OCI-LY7 (cell line): Measurements from ENCODE around the gene GPR3.

Experiments
- CTCF ChIP-seq: fragments of 200-600 bp; sonication (generic); conservative IDR thresholded peaks from 2 replicates; pipeline ENCODE4 v1.5.1; 2014; ENCODE audit warnings: mild to moderate bottlenecking, antibody characterized with exemption, low read length, moderate library complexity, mixed read lengths
- EZH2phosphoT487 ChIP-seq: fragments of 200-600 bp; sonication (generic); IDR thresholded peaks from 2 replicates; pipeline ENCODE4 v1.6.1; 2018; ENCODE audit warnings: low read depth, borderline replicate concordance, mild to moderate bottlenecking, mixed run types, antibody characterized with exemption, low read length, moderate library complexity, mixed read lengths

GRCh38 chr1:27359822-27360158, 32.6 kb upstream of the GPR3 start:
- TF ChIP-seq CTCF (no peak), EZH2phosphoT487 (no peak)
